Right lobe of liver (tissue), 4 donors: ENCODE data around the gene ARIH2.

ENCODE experiments used
- CTCF ChIP-seq, 4 donors: fragments of 200-600 bp in 3 of 4; fragments of 450-650 bp in 1 of 4; IDR thresholded peaks; one replicate each; pipeline versions ENCODE4 v1.5.1 to v1.8.0; 2016 to 2022; ENCODE audit warnings: antibody characterized with exemption in 4 of 4, mild to moderate bottlenecking in 2 of 4
- POLR2A ChIP-seq: fragments of 450-650 bp; IDR thresholded peaks from one replicate; pipeline ENCODE4 v1.6.1; 2017; ENCODE audit warnings: antibody characterized with exemption, mild to moderate bottlenecking
- donor health status: DM: no; HTN: no; CAD: no.
- donor health status: DM: no; HTN: no; CAD: no.
- donor health status: DM: no; HTN: yes; CAD: no.

GRCh38 chr3:48935530-48935929, 16.9 kb downstream of the ARIH2 start:
- no peak for TF ChIP-seq CTCF (IDR thresholded peaks at IDR 0.05)
- TF ChIP-seq POLR2A = no peak
